GM19035 (cell line): ENCODE results near the gene KRT84.

Experiments
- ATAC-seq: cut with Tn5 transposase; IDR thresholded peaks from one replicate; pipeline ENCODE4 v1.9.1; 2021; ENCODE audit not compliant: unreplicated experiment

KRT84 gene, protein sequence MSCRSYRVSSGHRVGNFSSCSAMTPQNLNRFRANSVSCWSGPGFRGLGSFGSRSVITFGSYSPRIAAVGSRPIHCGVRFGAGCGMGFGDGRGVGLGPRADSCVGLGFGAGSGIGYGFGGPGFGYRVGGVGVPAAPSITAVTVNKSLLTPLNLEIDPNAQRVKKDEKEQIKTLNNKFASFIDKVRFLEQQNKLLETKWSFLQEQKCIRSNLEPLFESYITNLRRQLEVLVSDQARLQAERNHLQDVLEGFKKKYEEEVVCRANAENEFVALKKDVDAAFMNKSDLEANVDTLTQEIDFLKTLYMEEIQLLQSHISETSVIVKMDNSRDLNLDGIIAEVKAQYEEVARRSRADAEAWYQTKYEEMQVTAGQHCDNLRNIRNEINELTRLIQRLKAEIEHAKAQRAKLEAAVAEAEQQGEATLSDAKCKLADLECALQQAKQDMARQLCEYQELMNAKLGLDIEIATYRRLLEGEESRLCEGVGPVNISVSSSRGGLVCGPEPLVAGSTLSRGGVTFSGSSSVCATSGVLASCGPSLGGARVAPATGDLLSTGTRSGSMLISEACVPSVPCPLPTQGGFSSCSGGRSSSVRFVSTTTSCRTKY

GRCh38 chr12:52385226-52385702 is at the start of gene KRT84:
Gene KRT84, minus strand, starts transcription at chr12:52385652. Its CDS starts 67 bp downstream, at chr12:52385585.
- ATAC-seq = no peak

GRCh38 chr12:52434760-52435530 is 49.5 kb upstream of the KRT84 start:
- ATAC-seq = no peak

DNA sequence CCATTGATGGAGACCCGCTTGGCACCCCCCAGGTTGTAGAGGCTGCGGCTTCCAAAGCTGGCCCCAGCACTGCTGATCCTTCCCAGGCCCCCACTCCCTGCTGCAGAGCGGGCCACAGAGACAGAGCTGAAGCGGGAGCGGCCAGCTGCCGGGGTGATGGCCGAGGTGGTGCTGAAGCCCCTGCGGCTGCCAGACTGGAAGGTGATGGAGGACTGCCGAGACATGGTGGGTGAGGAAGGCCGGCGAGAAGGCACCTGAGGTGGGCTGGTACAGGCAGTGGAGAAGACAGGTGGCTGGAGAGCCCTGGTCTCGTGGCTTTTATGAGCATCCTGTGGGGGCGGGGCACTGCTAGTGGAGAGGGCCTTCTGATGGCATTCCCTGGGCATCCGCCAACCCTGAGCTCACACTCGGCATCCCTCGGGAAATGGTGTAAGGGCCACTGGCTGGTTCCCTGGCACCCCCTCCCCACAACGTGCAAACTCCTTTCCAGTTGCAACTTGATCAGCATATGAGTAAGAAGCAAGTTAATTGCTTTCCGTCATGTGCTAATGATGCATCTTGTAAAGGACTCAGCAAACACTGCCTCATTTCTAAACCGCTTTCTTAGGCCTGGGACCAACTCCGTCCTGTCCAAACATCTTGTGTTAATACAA is 48.8 kb upstream of the KRT84 start, which contains the start of gene KRT75:
TSS of gene KRT75 (minus strand) at position 291 of the 653 bp plus-strand sequence. CDS start at position 224, 67 bp downstream.
- no peak for ATAC-seq

DNA sequence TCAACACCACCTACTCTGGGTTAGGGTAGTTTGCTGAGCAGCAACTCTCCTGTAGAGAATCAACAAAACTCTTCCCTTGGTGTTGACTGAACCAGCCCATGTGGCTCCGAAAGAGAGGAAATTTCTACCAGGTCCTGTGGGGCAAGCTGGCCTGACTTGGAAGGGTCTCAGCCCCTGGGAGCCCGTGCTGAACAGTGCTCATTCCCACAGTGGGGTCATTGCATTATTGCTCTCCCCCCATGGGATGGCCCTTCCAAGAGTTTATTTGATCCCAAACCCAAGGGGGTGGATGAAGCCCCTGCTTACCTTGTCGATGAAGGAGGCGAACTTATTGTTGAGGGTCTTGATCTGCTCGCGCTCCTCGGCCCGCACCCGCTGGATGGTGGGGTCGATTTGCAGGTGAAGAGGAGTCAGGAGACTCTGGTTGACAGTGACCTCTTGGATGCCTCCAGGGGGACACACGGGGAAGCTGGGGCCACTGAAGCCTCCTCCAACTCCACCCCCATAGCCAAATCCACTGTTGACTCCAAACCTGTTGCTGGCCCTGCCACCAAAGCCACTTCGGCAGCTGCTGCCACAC is 48.1 kb upstream of the KRT84 start:
- ATAC-seq = no peak

GRCh38 chr12:52432559-52433207 is 47.2 kb upstream of the KRT84 start:
- ATAC-seq = no peak

- no peak for ATAC-seq
These were observed 42.7 kb upstream of the KRT84 start for GRCh38 chr12:52428121-52428520.

- no peak for ATAC-seq
These were observed 41.6 kb upstream of the KRT84 start for GRCh38 chr12:52427083-52427482.

- ATAC-seq = no peak
These were observed 40.6 kb upstream of the KRT84 start for GRCh38 chr12:52426034-52426433.

DNA sequence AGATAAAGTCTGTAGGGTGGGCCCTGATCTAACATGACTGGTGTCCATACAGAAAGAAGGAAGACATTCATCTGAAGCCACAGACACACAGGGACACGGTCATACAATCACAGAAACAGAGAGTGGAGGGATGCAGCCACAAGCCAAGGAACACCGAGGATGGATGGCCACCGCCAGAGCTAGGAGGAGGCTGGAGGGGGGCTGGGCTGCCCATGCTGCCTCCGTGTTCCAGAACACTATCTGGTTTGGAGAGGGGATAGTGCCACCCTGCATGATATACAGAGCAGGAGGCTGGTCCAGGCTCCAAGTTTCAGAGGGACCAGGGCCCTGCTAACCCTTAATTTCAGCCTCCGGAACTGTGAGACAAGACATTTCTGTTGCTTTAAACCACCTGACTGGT is 40.0 kb upstream of the KRT84 start:
- no peak for ATAC-seq

GRCh38 chr12:52423661-52424500 is 38.4 kb upstream of the KRT84 start:
- ATAC-seq = no peak

GRCh38 chr12:52423035-52423434 is 37.6 kb upstream of the KRT84 start:
- no peak for ATAC-seq

- ATAC-seq = no peak
These were observed 34.2 kb upstream of the KRT84 start for GRCh38 chr12:52419656-52420055.

DNA sequence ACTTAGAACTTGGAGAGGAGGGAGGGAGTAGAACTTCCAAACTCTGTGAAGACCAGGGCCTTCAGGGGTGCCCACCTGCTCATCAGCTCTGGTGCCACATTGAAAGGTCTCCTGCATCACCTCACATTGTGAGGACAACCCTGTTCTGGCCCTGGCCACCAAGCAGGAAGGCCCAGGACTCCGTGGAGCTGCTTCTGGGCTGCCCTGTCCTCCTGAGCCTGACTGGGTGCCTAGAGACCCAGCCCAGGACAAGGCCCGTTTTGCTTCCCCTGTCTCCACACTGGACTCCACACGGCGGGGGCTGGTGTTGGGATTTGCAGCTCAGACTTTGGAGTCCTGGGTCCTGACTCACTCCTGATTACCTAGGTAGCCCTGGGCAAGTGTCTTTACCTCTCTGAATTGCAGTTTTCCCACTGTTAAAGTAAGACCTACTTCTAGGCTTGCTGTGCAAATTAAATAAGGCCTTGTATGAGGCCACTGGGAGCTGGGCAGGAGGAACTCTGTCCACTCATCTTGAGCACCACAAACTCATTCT is 33.2 kb upstream of the KRT84 start:
- ATAC-seq = no peak

GRCh38 chr12:52417740-52418139 is 32.3 kb upstream of the KRT84 start:
- no peak for ATAC-seq

DNA sequence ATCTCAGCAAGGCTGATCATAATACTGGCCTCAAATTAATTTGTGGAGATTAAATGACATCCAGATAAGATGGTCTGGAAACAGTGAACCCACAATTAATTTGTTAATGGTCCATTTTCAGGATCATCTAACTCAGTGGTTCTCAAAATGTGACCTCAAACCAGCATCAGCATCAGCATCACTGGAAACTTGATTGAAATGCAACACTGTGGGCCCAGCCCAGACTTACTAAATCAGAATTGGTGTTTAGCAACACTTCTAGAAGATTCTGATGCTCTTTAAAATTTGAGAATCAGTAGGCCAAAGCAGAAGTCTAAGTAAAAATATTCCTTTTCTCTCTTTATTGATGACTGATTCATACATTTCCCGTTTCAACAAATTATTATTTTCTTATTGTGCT is 31.3 kb upstream of the KRT84 start:
- no peak for ATAC-seq

GRCh38 chr12:52415870-52416750 is 30.7 kb upstream of the KRT84 start:
- ATAC-seq = no peak

GRCh38 chr12:52414936-52415335 is 29.5 kb upstream of the KRT84 start:
- no peak for ATAC-seq

DNA sequence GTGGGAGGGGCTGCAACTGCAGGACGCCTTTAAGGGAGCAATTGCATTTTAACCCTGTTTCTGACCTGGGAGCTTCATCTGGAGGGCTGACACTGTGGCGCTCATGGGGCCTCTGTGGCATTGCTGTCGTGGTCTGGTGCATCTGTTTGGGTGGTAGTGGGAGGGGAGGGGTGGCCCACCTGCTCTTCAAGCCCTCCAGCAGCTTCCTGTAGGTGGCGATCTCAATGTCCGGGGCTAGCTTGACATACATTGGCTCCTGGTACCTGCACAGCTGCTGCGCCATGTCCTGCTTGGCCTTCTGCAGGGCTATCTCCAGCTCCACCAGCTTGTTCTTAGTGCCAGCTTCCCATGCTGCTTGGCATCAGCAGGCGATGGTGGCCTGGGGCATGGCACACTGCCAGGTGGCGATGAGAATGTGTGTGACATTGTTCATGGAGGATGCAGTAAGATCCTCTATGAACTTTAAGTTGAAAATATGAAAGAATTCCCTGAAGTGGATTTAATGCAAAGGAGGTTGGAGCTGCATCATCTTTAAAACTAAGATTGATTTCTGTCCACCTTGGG is 28.4 kb upstream of the KRT84 start:
- no peak for ATAC-seq
